ENCODE measurements around the gene KLK5.
"Not testable (repeated sequence)": the region's sequence is repeated elsewhere in the genome, so short reads cannot be mapped to it uniquely, and the experiment has no call there.

KLK5 gene

DNA sequence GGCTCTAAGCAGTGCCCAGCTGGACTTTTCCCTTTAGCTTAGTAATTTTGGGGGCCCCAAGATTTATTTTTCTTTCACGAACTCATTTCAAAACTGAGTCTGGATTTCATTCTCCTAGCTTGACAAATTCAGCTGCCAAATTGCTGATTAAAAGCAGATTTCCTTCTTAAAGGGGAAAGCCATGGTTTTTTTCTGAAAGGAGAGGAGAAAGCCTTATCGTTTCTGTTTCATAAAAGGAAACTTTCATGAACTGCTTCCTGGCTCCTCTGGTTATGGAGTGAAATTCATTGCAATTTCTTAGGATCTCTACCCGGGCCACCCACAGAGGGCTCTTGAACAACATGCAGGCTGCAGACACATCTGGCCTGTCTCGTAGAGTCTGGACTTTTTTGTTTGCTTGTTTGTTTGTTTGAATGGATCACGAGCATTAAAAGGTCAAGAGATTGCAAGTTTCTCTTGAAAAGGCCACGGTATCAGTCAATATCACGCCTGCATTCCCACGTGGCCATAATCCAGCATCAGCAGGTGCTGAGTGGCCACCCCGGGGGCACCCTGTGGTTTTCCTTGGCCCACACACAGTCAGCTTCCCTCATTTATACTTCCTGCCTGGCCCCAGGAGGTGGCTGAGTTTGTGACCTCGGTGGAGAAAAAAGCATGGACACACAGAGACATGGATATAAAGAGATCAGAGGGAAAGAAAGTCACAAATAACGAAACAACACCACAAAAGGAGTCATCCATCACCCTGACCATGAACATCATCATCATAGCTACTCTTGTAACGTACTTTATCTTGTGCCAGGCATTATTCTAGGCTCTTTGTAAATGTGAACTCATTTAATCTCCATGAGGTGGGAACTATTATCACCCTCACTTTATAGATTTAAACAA is 31.2 kb downstream of the KLK5 start:
- no peak for DNase-seq (ENCODE audit: low read depth)

DNA sequence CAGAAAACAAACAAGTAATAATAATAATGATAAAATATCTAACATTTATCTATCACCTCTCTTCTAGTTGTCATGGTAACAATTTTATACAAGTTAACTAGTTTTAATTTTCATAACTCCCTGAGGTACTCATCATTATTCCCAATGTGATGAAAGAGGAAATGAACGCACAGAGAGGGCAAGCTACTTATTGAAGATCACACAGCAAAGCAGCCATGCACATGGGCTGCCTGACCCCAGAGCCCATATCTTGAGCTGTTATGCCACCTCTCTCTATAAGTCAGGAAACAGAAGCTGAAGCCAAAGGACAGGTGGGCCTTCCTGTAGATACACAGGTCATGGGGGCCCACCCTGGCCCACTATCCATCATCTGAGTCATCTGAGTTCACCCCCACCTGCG is 36.8 kb downstream of the KLK5 start:
- DNase-seq (ENCODE audit: low read depth) = no peak

DNA sequence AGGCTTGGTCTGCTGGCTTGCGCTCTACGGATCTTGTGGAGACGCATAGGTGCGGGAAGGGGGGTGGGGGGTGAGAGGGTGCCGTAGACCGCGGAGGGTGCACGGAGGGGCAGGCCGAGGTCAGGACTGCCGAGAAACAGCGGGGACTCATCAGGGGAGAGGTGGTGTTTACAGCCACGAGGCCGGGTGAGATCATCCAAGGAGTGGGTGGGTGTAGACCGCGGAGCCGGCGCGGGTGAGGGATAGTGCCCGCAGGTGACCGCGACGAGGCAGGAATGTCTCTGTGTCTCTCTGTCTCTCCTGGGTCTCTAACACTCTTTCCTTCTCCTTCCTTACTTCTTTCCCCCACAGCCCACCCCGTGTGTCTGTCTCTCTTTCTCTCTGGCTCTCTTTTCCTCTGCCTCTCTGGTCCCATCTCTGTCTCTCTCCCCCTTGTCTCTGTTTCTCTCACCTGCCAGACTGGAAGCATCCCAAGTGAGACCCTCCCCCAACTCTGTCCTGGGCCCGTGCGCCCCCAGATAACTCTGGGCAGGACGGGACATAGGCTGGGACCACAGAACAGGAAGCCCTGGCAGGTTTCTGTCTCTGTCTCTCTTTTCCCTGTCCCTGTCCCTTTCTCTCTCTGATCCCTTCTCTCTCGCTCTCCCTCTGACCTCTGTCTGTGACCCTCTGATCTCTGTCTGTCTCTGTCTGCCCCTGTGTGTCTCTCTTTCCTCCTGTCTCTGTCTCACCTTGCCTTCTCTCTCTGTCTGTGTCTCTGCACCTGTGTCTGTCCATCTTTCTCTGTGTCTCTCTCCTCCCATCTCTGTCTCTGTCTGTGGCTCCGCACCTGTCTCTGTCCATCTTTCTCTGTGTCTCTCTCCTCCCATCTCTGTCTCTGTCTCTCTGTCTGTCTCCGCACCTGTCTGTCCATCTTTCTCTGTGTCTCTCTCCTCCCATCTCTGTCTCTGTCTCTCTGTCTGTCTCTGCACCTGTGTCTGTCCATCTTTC is 39.8 kb downstream of the KLK5 start:
- DNase-seq (ENCODE audit: low read depth) = no peak

DNA sequence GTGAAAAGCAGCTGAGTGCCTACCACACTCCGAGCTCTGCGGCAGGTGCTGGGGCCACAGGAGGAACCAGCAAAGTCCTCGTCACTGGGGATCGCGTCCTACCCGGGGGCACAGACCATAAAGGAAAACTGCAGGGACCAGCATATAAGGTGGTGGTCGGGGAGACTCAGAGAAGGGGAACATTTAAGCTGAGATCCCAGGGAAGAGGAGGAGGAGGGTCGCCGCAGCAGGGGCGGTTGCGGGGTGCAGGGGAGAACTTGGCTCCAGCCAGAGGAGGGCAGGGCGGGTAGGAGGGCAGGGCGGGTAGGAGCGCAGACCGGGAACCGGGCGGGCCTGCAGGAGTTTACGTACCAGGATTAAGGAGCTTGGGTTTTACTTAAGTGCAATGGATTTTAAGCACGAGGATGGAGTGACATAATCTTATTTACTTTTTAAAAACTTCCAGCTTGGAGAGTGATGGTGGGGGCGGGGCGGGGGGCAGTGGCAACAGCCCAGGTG is 40.7 kb downstream of the KLK5 start:
- DNase-seq (ENCODE audit: low read depth) = no peak

DNA sequence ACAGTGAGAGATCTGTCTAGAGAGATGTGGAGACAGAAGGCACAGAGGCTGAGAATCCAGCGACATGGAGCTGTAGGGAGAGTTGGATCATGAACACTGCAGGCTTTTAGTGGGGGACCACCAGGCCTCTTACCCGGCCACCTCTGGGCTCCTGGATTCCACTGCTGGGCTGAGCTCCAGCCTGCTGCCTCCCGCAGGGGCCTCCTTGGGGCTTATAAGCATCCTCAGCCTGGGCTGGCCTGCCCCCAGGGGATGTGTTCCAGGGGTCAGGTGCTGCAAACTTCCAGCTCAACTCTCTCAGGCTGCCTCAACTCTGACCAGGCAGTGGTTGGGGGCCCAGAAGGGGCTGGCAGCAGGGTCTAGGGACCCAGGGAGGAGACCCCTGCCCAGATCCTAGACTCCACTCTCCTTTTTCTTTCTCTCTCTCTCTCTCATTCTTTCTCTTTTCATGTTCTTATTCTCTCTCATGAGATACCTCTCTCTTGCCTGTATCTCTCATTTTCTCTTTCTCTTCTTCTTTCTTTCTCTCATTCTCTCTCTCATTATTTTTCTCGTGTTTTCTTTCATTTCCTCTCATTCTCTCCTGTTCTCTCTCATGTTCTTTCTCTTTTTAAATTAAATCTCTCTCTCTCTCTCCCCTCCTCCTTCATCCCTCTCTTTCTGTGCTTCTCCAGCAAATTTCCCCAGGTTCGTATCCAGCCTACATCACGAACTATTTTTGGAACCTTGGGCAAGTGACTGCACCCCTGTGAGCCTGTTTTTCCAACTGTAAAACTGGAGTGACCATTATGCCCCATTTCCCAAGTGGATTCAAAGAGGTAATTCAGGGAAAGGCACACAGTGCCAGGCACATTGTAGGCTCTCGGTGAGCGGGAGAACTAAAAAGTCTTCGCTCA is 41.4 kb downstream of the KLK5 start, which contains the start of gene KLK4:
KLK4 (minus strand) TSS at position 190 of the 896 bp plus-strand sequence. CDS start 657 bp downstream, outside the sequence.
- no peak for DNase-seq (ENCODE audit: low read depth)

DNA sequence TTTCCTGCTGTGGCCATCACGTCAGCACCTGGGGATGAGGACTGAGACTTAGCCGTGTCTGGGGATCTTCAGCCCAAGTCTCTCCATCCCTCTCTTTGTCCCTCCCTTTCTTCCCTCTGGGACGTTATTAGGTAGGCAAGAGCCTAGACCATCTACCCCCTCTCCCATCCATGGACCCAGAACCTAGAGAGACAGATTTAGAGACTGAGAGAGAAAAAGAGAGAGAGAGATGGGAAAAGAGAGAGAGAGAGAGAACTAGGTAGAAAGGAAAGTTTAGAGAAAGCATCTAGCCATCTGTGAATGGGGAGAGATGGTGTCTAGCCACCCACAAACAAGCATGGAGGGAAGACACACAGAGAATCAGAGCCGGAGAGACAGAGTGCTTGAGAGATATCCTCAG is 42.1 kb downstream of the KLK5 start:
- no peak for DNase-seq (ENCODE audit: low read depth)

DNA sequence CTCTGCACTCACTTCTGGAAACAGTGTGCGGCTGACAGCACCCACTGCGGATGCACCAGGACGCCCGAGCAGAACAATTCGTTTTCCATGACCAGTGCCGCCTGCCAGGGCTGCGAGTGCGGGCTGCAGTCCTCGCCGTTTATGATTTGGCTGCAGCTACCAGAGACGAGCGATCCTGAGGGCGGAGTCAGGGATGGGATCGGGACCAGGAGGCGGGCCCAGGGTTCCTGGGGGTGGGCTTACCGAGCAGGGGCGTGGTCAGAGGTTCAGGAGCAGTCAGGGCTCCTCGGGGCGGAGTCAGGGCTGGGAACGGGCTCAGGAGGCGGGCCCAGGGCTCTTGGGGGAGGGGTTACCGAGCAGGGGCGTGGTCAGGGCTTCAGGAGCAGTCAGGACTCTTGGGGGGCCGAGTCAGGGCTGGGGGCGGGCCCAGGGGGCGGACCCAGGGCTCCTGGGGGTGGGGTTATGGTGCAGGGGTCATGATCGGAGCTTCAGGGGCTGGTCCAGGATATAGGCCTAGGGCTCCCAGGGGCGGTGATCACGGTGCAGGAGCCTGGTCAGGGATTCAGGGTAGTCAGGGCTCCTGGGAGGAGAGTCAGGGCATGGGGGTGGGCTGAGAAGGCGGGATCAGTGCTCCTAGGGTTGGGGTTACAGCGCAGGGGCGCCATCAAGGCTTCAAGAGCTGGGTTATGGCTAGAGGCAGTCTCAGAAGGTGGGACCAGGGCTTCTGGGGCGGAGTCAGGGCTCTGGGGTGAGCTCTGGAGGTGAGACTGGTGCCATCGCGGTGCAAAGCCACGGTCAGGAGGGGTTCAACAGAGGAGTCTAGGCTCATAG is 43.4 kb downstream of the KLK5 start:
- DNase-seq (ENCODE audit: low read depth) = no peak

DNA sequence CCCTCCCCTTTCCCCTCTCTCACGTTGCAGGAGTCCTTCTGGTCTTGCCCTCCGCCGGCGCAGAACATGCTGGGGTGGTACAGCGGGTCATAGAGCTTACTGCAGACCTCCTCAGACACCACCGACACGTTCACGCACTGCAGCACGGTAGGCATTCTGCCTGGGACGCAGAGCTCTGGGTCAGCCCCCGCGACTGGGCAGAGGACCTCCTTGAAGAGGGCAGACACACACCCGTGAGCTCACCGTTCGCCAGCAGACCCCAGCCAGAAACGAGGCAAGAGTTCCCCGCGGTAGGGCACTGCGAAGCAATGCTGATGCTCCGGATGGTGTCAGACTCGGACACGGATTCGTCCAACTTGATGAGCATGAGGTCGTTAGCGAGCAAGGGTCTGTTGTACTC is 44.5 kb downstream of the KLK5 start:
- no peak for DNase-seq (ENCODE audit: low read depth)

DNA sequence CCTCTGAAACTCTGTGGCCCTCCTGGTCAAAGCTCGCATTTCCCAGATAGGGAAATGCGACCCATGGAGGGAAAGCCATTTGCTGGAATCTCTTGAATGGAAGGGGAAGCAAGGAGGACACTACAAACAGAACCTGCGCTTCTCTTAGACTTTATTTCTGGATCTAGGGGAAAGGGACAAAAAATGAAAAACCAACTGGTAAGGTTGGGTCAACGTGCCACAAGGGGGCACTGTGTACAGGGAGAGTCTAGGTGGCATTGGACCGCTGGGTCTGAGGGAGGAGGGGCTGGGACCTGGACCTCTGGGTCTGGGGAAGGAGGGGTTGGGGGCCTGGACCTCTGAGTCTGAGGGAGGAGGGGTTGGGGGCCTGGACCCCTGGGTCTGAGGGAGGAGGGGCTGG is 46.6 kb downstream of the KLK5 start:
- no peak for DNase-seq (ENCODE audit: low read depth)

DNA sequence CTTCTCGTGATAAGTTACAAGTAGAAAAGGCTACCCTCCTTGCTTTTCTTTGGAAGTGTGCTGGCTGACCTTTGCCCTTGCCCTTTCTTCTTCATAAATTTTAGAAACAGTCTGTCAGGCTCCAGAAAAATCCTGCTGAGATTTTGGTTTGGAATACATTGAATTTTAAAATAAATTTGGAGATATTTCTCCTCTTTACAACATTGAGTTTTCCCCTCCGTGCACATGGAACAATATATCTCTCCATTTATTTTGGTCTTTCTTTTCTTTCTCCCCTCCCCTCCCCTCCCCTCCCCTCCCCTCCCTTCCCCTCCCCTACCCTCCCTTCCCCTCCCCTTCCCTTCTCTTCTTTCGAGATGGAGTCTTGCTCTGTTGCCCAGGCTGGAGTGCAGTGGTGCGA is 50.2 kb downstream of the KLK5 start:
- no peak for DNase-seq (ENCODE audit: low read depth)

DNA sequence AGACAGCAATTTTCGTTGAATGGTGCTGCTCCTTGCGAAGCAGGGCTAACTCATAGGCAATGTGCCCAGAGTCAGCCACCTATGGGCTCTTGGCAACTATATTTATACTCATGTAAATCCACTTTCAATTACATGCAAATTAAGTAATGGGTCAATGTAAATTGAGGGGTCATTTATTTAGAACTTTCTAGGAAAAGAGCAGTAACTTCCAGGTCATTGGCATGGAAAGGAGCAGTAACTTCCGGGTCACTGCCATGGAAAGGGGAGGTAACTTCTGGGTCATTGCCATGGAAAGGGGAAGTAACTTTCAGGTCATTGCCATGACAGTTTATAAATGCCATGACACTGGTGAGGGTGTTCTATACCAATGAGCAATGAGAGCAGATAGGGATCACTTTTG is 53.3 kb downstream of the KLK5 start:
- no peak for DNase-seq (ENCODE audit: low read depth)

DNA sequence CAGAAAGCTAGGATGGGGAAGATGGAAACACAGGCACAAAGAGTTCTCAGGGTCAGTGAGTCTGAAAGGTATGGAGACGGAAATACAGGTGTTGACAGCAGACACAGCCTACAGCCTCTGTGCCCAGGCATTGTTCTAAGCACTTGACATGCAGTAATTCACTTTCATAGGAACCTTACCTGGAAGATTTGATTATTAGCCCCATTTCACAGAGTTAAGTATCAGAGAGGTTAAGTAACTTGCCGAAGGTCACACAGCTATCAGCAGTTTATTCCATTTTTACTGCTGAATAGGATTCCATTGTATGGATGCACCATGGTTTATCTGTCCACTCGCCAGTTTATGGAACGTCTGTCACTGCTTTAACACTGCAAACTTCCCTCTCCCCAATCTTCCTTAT is 54.8 kb downstream of the KLK5 start:
- DNase-seq (ENCODE audit: low read depth) = no peak

DNA sequence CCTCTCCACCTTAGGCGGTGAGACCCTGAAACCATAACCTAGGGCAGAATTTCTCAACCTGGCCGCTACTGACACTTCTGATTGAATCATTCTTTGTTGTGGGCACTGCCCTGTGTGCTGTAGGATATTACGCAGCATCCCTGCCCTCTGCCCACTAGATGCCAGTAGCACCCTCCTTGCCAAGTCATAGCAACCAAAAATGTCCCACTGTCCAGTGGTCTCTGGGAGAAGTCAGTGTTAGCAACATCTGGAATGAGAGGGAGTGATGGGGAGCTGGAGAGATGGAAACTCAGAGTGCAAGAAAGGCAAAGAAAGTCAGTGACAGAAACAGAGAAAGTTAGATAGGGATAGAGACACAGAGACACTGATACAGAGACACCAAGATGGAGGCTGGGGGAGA is 55.2 kb downstream of the KLK5 start:
- DNase-seq (ENCODE audit: low read depth) = no peak

DNA sequence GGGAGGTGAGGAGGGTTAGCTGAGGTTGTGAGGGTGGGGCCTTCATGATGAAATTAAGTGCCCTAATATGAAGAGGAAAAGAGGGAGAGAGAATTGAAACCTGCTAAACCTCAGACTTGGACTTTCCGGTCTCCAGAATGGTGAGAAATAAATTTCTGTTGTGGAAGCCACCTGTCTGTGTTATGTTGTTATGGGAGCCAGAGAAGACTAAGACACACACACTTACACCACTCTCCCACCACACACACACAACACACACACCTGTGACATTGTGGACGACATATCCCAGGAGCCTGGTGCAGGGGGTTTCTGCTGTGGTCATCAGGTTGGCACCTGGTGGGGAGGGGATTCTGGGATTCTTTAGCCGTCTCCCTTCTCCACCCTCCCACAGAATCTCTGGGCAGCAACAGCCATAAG is 55.6 kb downstream of the KLK5 start:
- no peak for DNase-seq (ENCODE audit: low read depth)

DNA sequence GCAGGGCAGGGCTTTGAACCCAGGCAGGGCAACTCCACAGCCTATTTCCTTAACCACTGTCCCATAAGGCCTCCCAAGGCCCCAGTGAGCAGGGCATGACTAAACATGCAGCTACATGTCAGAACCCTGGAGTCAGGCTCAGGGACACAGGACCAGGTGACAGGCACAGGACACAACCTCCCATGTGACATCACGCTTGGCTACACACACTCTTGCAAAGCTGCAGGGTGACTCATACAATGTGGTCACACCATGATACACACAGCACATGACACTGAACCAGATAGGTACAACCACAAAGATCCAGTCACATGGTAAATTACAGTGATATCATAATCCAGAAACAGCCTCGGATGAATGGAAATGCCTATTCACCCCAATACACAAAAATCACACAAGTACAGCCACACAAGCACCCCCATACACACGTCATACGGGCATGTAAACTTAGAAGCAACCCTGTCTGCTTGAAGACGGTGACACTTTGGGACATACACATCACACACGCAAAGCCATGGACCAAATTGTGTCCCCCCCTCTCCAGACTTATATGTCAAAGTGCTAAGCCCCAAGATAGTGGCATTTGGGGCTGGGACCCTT is 56.1 kb downstream of the KLK5 start:
- DNase-seq (ENCODE audit: low read depth) = no peak

DNA sequence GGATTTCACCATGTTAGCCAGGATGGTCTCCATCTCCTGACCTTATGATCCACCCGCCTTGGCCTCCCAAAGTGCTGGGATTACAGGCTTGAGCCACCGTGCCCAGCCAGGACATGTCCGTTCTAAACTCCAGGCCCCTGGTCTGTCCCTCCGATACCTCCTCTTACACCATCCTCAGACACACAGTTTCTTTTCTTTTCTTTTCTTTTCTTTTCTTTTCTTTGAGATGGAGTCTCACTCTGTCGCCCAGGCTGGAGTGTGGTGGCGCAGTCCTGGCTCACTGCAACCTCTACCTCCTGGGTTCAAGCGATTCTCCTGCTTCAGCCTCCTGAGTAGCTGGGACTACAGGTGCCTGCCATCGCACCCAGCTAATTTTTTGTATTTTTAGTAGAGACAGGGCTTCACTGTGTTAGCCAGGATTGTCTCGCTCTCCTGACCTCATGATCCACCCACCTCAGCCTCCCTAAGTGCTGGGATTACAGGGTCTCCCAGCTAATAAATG is 56.7 kb downstream of the KLK5 start:
- DNase-seq (ENCODE audit: low read depth) = not testable (repeated sequence)

DNA sequence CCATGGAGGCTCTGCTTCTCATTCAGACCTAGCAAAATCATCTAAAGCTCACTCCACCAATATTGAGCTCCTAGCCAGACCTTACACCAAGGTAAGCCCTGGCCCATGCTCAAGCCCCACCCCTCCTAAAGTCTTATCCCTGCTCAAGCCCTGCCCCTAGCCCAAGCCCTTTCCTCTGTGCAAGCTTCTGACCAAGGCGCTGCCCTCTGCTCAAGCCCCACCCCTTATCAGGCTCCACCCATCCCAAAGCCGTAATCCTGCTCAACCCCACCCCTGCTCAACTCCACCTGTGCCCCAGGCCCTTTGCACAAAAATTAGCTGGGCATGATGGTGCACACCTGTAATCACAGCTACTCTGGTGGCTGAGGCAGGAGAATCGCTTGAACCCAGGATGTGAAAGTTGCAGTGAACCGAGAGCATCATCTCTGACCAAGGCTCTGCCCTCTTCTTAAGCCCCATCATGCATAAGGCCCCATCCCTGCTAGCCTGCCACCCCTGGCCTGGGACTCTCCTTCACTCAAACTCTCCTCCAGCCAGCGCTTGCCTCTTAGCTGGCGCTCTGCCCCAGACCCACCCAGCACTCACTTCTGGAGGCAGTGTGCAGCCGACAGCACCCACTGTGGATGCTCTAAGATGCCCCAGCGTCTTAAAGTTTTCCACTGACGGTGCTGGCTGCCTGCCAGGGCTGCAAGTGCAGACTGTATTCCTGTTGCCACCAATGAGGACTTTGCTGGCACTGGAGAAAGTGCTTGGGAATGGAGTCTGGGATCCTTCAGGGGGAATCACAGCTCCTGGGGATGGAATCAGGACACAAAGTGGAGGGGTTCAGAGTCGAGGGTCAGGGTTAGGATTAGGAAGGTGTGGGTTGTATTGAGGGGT is 58.1 kb downstream of the KLK5 start:
- DNase-seq (ENCODE audit: low read depth) = no peak

Data from CMK (cell line).